NCI-H2171 (cell line): ENCODE data around the gene DDX54.
A peak's percentile ranks its signal among the peaks of the same experiment; 100 is the strongest.
"Not testable (repeated sequence)": the region's sequence is repeated elsewhere in the genome, so short reads cannot be mapped to it uniquely, and the experiment has no call there.

ENCODE experiments used
- DNase-seq: peaks from one replicate; lab custom pipeline; 2025; lab: John Stamatoyannopoulos, UW

DDX54 gene

GRCh38 chr12:113142173-113142885 lies 42.9 kb downstream of the DDX54 start:
- DNase-seq, result no peak

- not testable (repeated sequence) for DNase-seq
Observed at GRCh38 chr12:113141716-113142115, 43.6 kb downstream of the DDX54 start.

- no peak for DNase-seq
Observed at GRCh38 chr12:113140706-113141105, 44.6 kb downstream of the DDX54 start.

GRCh38 chr12:113138826-113139225 lies 46.5 kb downstream of the DDX54 start:
- DNase-seq, result no peak

- DNase-seq, result no peak
Observed at GRCh38 chr12:113137861-113138783, 47.2 kb downstream of the DDX54 start.

GRCh38 chr12:113136990-113137511 lies 48.2 kb downstream of the DDX54 start:
- no peak for DNase-seq

GRCh38 chr12:113136128-113136989 lies 48.9 kb downstream of the DDX54 start:
- no peak for DNase-seq

GRCh38 chr12:113135178-113136127 lies 49.8 kb downstream of the DDX54 start, which contains the start of gene RASAL1:
Gene RASAL1, minus strand, starts transcription at chr12:113135761. Its CDS starts 299 bp downstream, at chr12:113135462.
- peak; percentile 89 for DNase-seq

- DNase-seq, result no peak
Observed at GRCh38 chr12:113134521-113134951, 50.7 kb downstream of the DDX54 start.

- DNase-seq, result no peak
Observed at GRCh38 chr12:113134071-113134470, 51.2 kb downstream of the DDX54 start.

GRCh38 chr12:113133666-113134065 lies 51.6 kb downstream of the DDX54 start:
- no peak for DNase-seq

GRCh38 chr12:113133036-113133435 lies 52.2 kb downstream of the DDX54 start:
- no peak for DNase-seq

- DNase-seq, result no peak
Observed at GRCh38 chr12:113131556-113131955, 53.7 kb downstream of the DDX54 start.

- peak; percentile 45 for DNase-seq
Observed at GRCh38 chr12:113130457-113131135, 54.7 kb downstream of the DDX54 start.

GRCh38 chr12:113129664-113130456 lies 55.4 kb downstream of the DDX54 start:
- DNase-seq, result no peak

- no peak for DNase-seq
Observed at GRCh38 chr12:113128802-113129663, 56.2 kb downstream of the DDX54 start.

- DNase-seq, result no peak
Observed at GRCh38 chr12:113127791-113128199, 57.5 kb downstream of the DDX54 start.
